ENCODE measurements around the gene WDR59.

DNA sequence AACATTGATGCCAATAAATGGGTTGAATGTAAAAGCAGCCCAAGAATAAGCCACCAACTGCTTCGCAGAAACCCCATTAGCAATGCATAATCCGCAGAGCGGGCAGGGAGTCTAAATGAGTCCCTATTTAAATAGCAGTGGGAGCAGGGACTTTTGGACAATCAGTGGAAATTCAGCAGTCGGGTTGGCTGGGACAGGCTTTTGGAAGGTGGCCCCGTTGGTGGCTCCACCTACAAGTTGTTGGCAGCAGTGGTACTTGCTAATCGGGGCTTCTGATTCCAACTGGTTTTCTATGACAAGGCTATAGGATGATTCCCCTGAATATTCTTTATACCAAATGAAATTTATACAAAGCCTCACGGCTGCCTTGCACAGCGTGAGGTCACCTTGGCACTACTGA lies 86.3 kb downstream of the WDR59 start:
- TF ChIP-seq, protein P1, sequence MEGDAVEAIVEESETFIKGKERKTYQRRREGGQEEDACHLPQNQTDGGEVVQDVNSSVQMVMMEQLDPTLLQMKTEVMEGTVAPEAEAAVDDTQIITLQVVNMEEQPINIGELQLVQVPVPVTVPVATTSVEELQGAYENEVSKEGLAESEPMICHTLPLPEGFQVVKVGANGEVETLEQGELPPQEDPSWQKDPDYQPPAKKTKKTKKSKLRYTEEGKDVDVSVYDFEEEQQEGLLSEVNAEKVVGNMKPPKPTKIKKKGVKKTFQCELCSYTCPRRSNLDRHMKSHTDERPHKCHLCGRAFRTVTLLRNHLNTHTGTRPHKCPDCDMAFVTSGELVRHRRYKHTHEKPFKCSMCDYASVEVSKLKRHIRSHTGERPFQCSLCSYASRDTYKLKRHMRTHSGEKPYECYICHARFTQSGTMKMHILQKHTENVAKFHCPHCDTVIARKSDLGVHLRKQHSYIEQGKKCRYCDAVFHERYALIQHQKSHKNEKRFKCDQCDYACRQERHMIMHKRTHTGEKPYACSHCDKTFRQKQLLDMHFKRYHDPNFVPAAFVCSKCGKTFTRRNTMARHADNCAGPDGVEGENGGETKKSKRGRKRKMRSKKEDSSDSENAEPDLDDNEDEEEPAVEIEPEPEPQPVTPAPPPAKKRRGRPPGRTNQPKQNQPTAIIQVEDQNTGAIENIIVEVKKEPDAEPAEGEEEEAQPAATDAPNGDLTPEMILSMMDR (IDR thresholded peaks at IDR 0.05) = no peak
- no peak for TF ChIP-seq EP300 (IDR thresholded peaks at IDR 0.05; ENCODE audit: low read depth)

Data from transverse colon (tissue), 3 donors.